NCI-H345 treated with DMSO at 0.1 percent for 48 hours (cell line): ENCODE measurements around the gene IL12RB2.

Source experiments
- DNase-seq: peaks from one replicate; lab custom pipeline; 2025; ENCODE audit not compliant: unreplicated experiment; lab: John Stamatoyannopoulos, UW

Gene IL12RB2

GRCh38 chr1:67346982-67347381 lies 39.3 kb downstream of the IL12RB2 start:
- DNase-seq: no peak

GRCh38 chr1:67347688-67348472 lies 40.2 kb downstream of the IL12RB2 start:
- peak; percentile 15 for DNase-seq

- no peak for DNase-seq
These were observed 41.0 kb downstream of the IL12RB2 start for GRCh38 chr1:67348586-67349252.

- DNase-seq: no peak
These were observed 43.1 kb downstream of the IL12RB2 start for GRCh38 chr1:67350783-67351182.

GRCh38 chr1:67352211-67352610 lies 44.5 kb downstream of the IL12RB2 start:
- DNase-seq: no peak

GRCh38 chr1:67355745-67356424 lies 48.2 kb downstream of the IL12RB2 start:
- DNase-seq: no peak

GRCh38 chr1:67359592-67359991 lies 51.9 kb downstream of the IL12RB2 start:
- no peak for DNase-seq

GRCh38 chr1:67361641-67362040 lies 54.0 kb downstream of the IL12RB2 start:
- no peak for DNase-seq

- DNase-seq: peak; percentile 80
These were observed 59.8 kb downstream of the IL12RB2 start for GRCh38 chr1:67367370-67368045.

GRCh38 chr1:67368046-67368514 lies 60.4 kb downstream of the IL12RB2 start:
- no peak for DNase-seq

- no peak for DNase-seq
These were observed 63.4 kb downstream of the IL12RB2 start for GRCh38 chr1:67371043-67371442.

GRCh38 chr1:67371681-67372080 lies 64.0 kb downstream of the IL12RB2 start:
- DNase-seq: no peak

GRCh38 chr1:67372136-67372535 lies 64.5 kb downstream of the IL12RB2 start:
- no peak for DNase-seq

GRCh38 chr1:67372898-67373297 lies 65.2 kb downstream of the IL12RB2 start:
- DNase-seq: no peak

GRCh38 chr1:67376381-67376780 lies 68.7 kb downstream of the IL12RB2 start:
- DNase-seq: no peak

GRCh38 chr1:67377253-67377652 lies 69.6 kb downstream of the IL12RB2 start:
- no peak for DNase-seq

GRCh38 chr1:67381154-67381553 lies 73.5 kb downstream of the IL12RB2 start:
- no peak for DNase-seq

GRCh38 chr1:67382292-67382691 lies 74.6 kb downstream of the IL12RB2 start:
- no peak for DNase-seq

- no peak for DNase-seq
These were observed 76.4 kb downstream of the IL12RB2 start for GRCh38 chr1:67383999-67384638.

- DNase-seq: no peak
These were observed 82.6 kb downstream of the IL12RB2 start for GRCh38 chr1:67390041-67390887.
